ENCODE measurements around the gene ZFHX3.

GRCh38 chr16:73021866-73022495, 25.9 kb downstream of the ZFHX3 start:
- TF ChIP-seq EZH2 (IDR thresholded peaks at IDR 0.05; ENCODE audit: borderline replicate concordance, insufficient read depth, low read depth, low read length, poor library complexity, severe bottlenecking) (no peak), CTCF (IDR thresholded peaks at IDR 0.05) (no peak)

All from B cell (primary cell).